ENCODE measurements around the gene CFAP210.
"Not testable (repeated sequence)": the region's sequence is repeated elsewhere in the genome, so short reads cannot be mapped to it uniquely, and the experiment has no call there.

- TF ChIP-seq, protein P1, sequence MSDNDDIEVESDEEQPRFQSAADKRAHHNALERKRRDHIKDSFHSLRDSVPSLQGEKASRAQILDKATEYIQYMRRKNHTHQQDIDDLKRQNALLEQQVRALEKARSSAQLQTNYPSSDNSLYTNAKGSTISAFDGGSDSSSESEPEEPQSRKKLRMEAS (IDR thresholded peaks at IDR 0.05), result not testable (repeated sequence)
- TF ChIP-seq, protein P2, sequence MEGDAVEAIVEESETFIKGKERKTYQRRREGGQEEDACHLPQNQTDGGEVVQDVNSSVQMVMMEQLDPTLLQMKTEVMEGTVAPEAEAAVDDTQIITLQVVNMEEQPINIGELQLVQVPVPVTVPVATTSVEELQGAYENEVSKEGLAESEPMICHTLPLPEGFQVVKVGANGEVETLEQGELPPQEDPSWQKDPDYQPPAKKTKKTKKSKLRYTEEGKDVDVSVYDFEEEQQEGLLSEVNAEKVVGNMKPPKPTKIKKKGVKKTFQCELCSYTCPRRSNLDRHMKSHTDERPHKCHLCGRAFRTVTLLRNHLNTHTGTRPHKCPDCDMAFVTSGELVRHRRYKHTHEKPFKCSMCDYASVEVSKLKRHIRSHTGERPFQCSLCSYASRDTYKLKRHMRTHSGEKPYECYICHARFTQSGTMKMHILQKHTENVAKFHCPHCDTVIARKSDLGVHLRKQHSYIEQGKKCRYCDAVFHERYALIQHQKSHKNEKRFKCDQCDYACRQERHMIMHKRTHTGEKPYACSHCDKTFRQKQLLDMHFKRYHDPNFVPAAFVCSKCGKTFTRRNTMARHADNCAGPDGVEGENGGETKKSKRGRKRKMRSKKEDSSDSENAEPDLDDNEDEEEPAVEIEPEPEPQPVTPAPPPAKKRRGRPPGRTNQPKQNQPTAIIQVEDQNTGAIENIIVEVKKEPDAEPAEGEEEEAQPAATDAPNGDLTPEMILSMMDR (IDR thresholded peaks at IDR 0.05 in 2 of 3, conservative IDR thresholded peaks at IDR 0.05 in 1 of 3; ENCODE audit: borderline replicate concordance in 1 of 3, insufficient read depth in 1 of 3, low read depth in 2 of 3, low read length in 2 of 3), result not testable (repeated sequence)
- not testable (repeated sequence) for TF ChIP-seq POLR2A (IDR thresholded peaks at IDR 0.05; ENCODE audit: borderline replicate concordance, extremely low read depth, insufficient read depth, insufficient read length); RAD21 (IDR thresholded peaks at IDR 0.05; ENCODE audit: low read depth); JUND (IDR thresholded peaks at IDR 0.05); REST (IDR thresholded peaks at IDR 0.05; ENCODE audit: low read depth); EZH2 (IDR thresholded peaks at IDR 0.05); CEBPB (IDR thresholded peaks at IDR 0.05; ENCODE audit: low read depth); ZNF274 (IDR thresholded peaks at IDR 0.05; ENCODE audit: low read depth, low read length); EZH2phosphoT487 (IDR thresholded peaks at IDR 0.05; ENCODE audit: borderline replicate concordance); YY1 (IDR thresholded peaks at IDR 0.05; ENCODE audit: extremely low read depth, insufficient replicate concordance, low read depth, low read length)
- TF ChIP-seq, protein P3, sequence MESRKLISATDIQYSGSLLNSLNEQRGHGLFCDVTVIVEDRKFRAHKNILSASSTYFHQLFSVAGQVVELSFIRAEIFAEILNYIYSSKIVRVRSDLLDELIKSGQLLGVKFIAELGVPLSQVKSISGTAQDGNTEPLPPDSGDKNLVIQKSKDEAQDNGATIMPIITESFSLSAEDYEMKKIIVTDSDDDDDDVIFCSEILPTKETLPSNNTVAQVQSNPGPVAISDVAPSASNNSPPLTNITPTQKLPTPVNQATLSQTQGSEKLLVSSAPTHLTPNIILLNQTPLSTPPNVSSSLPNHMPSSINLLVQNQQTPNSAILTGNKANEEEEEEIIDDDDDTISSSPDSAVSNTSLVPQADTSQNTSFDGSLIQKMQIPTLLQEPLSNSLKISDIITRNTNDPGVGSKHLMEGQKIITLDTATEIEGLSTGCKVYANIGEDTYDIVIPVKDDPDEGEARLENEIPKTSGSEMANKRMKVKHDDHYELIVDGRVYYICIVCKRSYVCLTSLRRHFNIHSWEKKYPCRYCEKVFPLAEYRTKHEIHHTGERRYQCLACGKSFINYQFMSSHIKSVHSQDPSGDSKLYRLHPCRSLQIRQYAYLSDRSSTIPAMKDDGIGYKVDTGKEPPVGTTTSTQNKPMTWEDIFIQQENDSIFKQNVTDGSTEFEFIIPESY (IDR thresholded peaks at IDR 0.05; ENCODE audit: extremely low read depth, insufficient replicate concordance, low read length), result not testable (repeated sequence)
Measured at GRCh38 chr2:169615982-169616381, 78.2 kb downstream of the CFAP210 start.

Data from HCT116 (cell line).